Stomach (tissue), 4 donors: ENCODE results near the gene LRRC15.

Source experiments
- POLR2AphosphoS5 ChIP-seq, 3 donors: sonication (generic); formaldehyde crosslinking; IDR thresholded peaks; one replicate each; pipeline ENCODE4 v1.6.1; 2016; ENCODE audit warnings: antibody characterized with exemption in 3 of 3
- TF ChIP-seq, protein P1 (sequence below), 7 experiments: fragments of 450-650 bp in 4 of 7; fragments of 200-600 bp in 3 of 7; sonication (generic) in 3 of 7; IDR thresholded peaks; one replicate each; pipeline ENCODE4 v1.5.1; 2016 to 2019; ENCODE audit warnings: antibody characterized with exemption in 7 of 7, control low read depth in 2 of 7, mild to moderate bottlenecking in 1 of 7

DNA sequence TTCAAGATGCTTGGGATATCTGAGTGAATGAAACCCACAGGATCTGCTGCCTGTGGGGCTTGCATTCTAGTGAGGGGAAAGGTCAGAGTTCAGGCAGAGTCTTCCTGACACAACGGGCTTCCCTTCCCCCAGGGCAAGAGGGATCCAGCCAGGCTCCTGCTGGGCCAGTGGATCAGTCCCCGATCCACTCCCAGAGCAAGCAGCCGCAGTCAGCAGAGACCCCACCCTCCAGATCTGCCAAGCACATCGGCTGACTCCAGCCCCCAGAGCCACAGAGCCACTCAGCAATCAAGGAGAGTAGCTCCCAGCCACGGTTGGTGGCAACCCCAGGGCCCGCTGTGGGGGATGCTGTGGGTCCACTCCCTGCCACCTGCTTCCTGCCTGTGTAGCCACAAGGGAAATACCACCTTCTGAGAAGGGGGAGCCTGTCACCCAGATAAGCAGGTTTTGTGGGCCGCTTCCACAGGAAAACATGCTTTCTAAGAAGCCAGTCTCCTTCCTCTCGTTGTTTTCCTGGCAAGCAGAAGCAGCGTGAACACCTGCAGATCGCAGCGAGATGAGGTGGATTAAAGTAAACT is 63.3 kb downstream of the LRRC15 start:
- TF ChIP-seq, protein P1, sequence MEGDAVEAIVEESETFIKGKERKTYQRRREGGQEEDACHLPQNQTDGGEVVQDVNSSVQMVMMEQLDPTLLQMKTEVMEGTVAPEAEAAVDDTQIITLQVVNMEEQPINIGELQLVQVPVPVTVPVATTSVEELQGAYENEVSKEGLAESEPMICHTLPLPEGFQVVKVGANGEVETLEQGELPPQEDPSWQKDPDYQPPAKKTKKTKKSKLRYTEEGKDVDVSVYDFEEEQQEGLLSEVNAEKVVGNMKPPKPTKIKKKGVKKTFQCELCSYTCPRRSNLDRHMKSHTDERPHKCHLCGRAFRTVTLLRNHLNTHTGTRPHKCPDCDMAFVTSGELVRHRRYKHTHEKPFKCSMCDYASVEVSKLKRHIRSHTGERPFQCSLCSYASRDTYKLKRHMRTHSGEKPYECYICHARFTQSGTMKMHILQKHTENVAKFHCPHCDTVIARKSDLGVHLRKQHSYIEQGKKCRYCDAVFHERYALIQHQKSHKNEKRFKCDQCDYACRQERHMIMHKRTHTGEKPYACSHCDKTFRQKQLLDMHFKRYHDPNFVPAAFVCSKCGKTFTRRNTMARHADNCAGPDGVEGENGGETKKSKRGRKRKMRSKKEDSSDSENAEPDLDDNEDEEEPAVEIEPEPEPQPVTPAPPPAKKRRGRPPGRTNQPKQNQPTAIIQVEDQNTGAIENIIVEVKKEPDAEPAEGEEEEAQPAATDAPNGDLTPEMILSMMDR (IDR thresholded peaks at IDR 0.05), result no peak
- TF ChIP-seq POLR2AphosphoS5 (IDR thresholded peaks at IDR 0.05), result no peak
